ENCODE measurements around the gene HPS6.

The HPS6 gene

DNA sequence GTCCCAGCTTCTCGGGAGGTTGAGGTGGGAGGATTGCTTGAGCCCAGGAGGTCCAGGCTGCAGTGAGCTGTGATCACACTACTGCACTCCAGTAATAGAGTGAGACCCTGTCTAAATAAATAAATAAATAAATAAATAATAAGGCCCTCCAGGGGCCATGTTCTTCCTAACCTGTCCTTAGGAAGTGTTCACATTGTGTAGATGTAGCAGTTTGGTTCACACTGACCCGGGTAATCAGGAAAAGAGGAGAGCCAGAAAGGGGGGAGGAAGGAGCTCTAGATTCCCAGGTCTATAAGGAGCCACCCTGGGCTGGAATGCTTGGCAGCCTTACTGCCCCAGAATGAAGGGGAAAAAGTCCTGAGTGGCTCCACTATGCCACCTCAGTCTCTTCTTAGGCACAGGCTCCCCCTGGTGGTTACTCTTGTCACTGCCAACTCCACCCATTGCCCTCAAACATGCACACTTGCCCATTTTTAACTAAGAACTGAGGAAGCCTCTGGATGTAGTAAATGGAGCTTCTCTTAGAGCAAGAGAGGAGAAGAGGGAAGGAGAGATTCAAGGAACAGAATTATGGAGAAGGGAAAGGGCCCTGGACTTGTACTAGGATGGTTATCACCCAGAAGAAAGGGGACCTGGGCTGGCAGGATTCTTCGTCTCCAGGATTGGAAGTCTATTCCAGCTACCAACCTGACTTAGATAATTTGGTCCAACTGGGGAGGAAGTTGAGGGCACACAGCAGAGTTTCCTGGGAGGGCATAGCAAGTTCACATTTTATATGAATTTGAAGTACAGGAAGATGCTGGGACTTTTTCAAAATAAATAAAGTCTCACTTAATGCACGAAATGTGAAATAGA lies 7.8 kb downstream of the HPS6 start:
- TF ChIP-seq, protein P1, sequence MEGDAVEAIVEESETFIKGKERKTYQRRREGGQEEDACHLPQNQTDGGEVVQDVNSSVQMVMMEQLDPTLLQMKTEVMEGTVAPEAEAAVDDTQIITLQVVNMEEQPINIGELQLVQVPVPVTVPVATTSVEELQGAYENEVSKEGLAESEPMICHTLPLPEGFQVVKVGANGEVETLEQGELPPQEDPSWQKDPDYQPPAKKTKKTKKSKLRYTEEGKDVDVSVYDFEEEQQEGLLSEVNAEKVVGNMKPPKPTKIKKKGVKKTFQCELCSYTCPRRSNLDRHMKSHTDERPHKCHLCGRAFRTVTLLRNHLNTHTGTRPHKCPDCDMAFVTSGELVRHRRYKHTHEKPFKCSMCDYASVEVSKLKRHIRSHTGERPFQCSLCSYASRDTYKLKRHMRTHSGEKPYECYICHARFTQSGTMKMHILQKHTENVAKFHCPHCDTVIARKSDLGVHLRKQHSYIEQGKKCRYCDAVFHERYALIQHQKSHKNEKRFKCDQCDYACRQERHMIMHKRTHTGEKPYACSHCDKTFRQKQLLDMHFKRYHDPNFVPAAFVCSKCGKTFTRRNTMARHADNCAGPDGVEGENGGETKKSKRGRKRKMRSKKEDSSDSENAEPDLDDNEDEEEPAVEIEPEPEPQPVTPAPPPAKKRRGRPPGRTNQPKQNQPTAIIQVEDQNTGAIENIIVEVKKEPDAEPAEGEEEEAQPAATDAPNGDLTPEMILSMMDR (conservative IDR thresholded peaks at IDR 0.05), result peak; percentile 95
- no peak overlapping the region for H3K27ac ChIP-seq

DNA sequence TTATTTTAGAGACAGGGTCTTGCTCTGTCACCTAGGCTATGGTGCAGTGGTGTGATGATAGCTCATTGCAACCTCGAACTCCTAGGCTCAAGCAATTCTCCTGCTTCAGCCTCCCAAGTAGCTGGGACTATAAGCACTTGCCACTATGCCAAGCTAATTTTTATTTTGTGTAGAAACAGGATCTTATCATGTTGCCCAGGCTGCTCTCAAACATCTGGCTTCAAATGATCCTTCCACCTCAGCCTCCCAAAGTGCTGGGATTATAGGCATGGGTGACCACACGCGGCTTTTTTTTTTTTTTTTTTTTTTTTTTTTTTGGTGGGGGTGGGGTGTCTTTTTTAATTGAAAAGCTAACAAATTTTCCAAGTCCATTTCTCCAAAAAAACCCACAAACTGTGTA lies 18.4 kb downstream of the HPS6 start:
- TF ChIP-seq, protein P1 (conservative IDR thresholded peaks at IDR 0.05), result no peak
- no peak overlapping the region for H3K27ac ChIP-seq

DNA sequence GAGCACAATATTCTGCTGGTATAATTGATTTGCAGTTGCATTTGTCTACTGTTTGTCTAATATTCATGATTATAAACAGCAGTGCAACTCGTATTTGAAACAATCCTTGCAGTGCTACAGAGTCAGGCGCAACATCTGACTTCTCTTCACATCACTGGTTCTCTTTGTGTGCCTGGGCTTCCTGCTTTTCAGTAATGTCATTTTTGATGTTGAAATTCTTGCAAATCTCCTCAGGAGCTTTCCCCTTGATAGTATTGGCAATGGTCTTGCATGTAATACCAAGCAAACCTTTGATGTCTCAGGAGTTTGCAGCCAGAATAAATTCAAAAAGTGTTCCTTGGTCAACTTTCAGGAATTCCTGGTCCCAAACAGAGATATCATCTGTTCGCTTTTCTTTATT lies 20.2 kb downstream of the HPS6 start:
- TF ChIP-seq, protein P1 (conservative IDR thresholded peaks at IDR 0.05), result no peak
- no peak overlapping the region for H3K27ac ChIP-seq

DNA sequence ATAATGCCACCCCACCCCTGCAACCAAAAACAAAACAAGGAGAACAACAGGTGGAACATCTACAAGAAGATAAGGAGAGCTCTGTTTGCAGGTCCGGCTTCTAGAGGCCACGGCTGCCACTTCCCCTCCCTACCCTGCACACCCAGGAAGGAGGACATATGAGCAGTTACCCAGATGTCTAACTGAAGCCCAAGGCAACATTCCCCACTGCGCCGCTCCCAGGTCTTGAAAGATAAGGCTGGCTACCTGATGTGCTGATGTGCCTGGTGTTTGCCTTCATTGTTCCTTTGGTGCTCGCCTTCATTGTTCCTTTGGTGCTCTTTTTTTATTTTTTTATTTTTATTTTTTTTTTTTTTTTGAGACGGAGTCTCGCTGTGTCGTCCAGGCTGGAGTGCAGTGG lies 21.0 kb downstream of the HPS6 start:
- no peak overlapping the region for H3K27ac ChIP-seq
- TF ChIP-seq, protein P1 (conservative IDR thresholded peaks at IDR 0.05), result no peak

DNA sequence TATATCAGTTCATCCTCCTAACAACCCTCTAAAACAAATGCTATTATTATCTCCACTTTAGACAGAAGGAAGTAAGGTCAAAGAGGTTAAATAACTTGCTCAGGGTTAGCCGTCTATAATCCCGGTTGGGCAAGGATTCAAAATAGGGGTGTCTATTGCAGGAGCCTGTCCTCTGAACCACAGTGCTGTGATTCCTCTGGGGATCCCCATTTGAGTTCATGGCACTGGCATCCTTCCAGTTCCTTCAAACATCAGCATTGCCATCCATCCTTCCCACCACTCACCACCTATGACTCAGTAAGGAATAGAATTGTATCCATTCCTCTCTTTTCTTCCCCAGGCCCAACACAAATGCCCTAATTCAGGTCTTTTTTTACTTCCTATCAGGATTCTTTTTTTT lies 25.6 kb downstream of the HPS6 start:
- TF ChIP-seq, protein P1 (conservative IDR thresholded peaks at IDR 0.05), result no peak
- no peak overlapping the region for H3K27ac ChIP-seq

DNA sequence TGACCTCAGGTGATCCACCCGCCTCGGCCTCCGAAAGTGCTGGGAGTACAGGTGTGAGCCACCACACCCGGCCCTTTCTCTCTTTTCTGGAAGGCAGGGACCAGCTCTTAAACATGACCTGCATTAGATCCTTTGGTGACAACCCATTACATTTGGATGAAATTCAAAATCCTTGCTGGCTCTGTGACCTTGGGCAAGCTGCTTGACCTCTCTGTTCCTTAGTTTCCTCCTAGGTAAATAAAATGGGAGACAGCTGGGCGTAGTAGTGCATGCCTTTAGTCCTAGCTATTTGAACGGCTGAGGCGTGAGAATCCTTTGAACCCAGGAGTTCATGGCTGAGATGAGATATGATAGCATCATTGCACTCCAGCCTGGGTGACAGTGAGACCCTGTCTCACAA lies 31.3 kb downstream of the HPS6 start:
- TF ChIP-seq, protein P1 (conservative IDR thresholded peaks at IDR 0.05), result no peak
- H3K27ac ChIP-seq, result no peak overlapping the region

DNA sequence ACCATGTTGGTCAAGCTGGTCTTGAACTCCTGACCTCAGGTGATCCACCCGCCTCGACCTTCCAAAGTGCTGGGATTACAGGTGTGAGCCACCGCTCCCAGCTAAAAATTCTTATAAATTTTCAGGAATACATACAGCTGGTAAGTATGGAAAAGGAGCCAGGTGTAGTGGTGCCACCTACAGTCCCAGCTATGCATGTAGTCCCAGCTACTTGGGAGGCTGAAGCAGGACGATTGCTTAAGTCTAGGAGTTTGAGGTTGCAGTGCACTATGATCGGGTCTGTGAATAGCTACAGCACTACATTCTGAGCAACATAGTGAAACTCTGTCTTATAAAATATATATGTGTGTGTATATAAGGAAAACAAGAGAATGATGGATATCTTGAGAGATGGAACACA lies 36.0 kb downstream of the HPS6 start:
- TF ChIP-seq, protein P1 (conservative IDR thresholded peaks at IDR 0.05), result peak; percentile 34
- no peak overlapping the region for H3K27ac ChIP-seq

Data from VCaP (cell line).